GM21528 (cell line): Measurements from ENCODE around the gene TSSK3.

Experiments
- ATAC-seq: cut with Tn5 transposase; IDR thresholded peaks from one replicate; pipeline ENCODE4 v1.9.1; 2021; ENCODE audit warnings: mild to moderate bottlenecking, moderate library complexity; ENCODE audit not compliant: unreplicated experiment, low FRiP score

TSSK3 gene

GRCh38 chr1:32361308-32361673 is 1.0 kb upstream of the TSSK3 start:
- ATAC-seq = no peak

DNA sequence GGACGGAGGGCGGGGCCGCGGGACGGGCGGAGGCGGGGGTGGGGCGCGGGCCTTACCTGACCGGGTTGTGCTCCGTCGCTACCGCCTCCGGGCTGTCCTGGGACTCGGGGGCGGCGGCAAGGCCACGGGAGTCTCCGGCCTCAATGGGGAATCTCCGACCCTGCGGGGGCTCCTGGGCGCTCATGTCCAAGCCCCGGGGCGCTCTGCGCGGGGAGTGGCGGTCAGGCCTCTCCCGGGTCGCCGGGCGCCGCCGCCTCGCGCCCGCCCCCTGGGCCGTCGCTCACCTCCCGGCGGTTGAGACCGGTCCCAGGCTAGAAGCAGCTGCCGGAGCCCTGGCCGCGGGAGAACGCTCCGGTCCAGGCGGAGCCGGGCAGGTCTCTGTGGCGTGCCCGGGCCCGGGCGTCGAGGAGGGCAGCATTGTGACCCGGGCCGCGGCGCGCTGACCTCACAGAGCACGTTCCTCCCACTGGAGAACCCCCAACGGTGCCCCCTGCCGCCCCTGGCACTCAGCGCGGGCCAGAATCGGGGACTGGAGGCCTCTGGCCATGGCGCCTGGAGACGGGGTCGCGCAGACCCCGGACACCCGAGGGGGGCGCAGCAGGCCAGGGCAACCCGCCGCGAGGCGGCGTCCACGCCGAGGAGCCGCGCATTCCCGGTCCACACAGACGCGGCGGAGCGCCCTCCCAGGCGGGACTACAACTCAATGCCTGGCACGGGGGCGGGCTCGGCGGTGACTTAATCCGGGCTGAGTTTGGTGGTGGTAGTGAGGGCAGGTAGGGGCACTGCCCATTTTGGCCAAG is 465 bp upstream of the TSSK3 start:
- ATAC-seq = no peak

DNA sequence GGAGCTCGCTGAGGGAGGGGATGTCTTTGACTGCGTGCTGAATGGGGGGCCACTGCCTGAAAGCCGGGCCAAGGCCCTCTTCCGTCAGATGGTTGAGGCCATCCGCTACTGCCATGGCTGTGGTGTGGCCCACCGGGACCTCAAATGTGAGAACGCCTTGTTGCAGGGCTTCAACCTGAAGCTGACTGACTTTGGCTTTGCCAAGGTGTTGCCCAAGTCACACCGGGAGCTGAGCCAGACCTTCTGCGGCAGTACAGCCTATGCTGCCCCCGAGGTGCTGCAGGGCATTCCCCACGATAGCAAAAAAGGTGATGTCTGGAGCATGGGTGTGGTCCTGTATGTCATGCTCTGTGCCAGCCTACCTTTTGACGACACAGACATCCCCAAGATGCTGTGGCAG is 1.4 kb downstream of the TSSK3 start:
- no peak for ATAC-seq

DNA sequence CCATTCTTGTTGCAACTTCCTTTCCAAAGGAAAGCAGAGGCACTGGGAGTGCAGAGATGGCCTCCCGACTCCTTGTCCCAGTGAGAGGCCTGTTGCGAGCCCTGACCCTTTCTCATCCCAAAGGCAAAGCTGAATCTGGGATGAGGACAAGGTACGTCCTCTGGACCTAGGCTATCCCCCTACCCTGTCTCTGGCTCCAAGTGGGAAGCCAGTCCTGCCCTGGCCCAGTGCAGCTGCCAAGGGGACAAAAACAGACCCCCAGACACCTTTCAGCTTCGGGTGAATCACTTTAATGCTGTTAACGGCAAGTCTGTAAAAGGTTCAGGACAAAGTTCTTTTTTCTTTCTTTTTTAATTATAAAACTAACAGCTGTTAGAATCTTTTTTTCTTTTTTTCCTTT is 2.5 kb downstream of the TSSK3 start:
- no peak for ATAC-seq

GRCh38 chr1:32365445-32365844 is 3.1 kb downstream of the TSSK3 start:
- ATAC-seq = no peak

- no peak for ATAC-seq
These were observed 5.7 kb downstream of the TSSK3 start for GRCh38 chr1:32367912-32368635.

- no peak for ATAC-seq
These were observed 9.9 kb downstream of the TSSK3 start for GRCh38 chr1:32372149-32372756.

- ATAC-seq = no peak
These were observed 11.8 kb downstream of the TSSK3 start for GRCh38 chr1:32373996-32374592.

DNA sequence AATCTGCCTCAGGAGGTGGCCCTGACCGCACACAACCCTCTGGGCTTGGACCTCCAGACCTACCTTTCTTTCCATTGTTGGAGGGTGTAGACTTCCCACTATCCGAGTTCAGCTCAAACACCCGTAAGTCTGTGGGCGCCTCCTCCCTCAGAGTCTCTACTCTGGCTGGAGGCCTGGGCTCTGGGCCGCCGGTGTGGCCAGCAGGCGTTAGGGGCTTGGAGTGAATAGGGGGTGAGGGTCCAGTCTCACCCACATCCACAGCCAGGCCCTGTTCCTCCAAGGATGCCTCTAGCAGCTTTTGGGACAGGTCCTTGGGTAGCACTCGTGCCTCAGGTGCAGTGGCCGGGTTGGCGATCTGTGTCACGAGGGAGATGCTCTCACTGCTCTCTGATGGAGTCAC is 13.9 kb downstream of the TSSK3 start:
- no peak for ATAC-seq

DNA sequence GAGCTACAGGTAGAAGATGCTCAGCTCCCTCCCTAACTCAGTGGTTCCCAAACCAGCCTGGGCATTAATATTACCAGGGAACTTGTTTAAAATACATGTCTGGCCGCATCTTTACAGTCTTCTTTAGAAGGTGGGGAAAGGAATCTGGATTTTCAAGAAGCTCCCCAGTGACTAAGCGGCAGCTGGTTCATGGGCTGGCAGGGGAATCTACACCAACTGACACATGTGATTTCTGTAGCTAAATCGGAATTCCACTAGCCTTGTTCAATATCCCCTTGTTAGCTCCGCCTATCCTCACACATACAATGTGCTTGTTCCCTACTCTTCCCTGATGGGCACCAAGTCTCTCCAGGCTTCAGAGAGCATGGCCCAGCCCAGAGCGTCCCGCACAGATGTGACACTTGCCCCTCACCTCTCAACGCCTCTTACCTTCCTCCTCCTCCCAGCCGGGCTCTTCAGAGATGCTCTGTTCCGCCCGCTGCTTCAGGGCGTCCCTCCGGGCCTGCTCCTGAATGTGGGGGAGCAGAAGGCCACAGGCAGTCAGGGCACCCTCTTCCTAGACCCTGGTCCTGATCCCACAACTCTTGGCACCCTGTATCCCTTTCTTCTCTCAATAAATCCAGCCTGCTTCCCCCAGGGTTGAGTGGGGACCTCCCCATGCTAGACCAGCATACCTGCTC is 15.3 kb downstream of the TSSK3 start:
- ATAC-seq = no peak

GRCh38 chr1:32380057-32380456 is 17.7 kb downstream of the TSSK3 start:
- ATAC-seq = no peak

DNA sequence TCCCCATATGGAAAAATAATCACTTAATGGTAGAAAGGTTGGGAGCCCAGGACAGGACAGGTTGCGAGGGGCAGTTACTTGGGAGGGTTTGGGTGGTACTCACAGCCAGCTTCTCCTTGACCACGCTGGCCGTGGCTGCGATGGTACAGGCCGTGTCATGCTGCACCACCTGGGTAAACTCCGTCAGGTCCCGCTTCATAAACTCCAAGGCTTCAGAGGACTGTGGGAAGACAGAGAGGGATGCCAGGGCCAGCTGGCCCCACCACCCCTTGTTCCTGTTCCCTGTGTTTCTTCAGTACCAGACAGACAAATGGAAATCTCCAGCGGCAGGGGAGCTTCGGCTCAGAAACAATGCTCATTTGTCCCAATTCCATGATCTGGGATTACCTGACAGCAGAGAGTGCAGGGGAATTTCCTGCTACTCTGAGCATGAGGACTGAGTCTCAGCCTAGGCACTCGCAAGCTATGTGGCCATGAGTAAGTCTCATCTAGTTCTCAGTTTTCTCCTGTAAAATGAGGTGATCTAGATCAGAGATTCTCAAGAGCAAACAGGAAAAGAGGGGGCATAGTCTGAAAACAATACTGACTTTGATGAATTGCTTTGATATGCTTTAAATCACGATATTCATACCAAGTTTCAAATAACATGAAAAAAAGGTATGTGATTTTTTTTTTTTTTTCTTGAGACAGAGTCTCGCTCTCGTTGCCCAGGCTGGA is 24.5 kb downstream of the TSSK3 start:
- ATAC-seq = no peak

- ATAC-seq = no peak
These were observed 26.3 kb downstream of the TSSK3 start for GRCh38 chr1:32388641-32389040.

DNA sequence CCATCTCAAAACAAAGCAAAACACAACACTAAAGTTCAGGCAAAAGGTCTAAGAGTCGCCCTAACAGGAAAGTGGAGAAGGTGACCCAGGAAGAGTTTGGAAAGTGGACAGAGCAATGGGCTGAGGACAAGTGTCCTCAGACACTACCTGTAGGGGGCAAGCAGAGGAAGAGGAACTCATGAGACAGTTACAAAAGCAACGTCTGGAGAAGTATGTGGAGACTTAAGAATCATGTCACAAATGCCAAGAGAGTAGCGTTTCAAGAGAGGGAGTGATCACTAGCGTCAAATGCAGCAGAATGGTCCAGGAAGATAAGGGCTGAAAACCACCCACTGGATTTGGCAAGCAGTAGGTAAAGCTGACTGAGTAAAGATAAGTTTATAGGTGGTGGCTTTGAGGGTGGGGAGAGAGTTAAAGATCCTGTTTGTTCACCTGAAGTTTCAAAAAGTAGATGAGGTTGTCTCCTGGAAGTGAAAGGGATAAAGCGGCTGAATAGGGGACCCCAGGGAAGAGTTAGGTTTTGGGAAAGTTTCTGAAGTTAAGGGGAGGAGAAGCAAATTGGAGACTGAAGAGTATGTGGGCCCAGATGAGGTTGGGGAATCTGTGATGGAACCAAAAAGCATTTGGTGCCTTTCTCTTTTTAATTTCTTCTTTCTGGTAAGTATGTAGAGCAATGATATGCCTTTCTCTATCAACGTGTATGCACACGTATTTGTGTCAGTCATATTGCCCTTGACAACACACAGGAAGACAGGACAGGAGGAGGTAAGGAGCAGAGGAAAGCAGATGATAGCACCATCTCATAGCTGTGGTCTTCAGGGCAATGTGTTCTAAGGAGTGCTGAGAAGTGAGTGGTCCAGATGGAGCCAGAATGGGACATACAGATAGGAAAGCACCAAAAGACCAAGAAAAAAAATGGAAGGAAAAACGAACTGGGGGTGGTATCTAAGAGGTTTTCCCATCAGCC is 28.8 kb downstream of the TSSK3 start:
- no peak for ATAC-seq

- ATAC-seq = no peak
These were observed 30.0 kb downstream of the TSSK3 start for GRCh38 chr1:32392325-32392724.

DNA sequence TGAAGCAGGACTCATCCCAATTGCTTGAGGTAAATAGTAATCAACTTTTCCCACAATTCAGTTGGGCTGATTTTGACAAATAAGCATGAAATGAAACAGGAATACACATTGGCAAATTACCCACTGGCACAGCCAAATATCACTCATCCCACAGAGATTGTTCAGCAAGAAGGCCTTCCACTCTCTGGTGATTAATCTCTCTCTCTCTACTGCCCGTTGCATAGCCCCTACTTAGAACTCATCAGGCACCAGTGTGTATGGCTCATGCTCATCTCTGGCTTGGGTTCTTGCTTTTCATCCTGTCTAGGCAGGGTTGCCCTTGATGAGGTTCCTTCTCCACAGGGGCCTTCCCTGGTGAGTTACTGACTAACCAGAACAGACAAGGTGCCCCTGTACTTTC is 30.8 kb downstream of the TSSK3 start:
- ATAC-seq = no peak

DNA sequence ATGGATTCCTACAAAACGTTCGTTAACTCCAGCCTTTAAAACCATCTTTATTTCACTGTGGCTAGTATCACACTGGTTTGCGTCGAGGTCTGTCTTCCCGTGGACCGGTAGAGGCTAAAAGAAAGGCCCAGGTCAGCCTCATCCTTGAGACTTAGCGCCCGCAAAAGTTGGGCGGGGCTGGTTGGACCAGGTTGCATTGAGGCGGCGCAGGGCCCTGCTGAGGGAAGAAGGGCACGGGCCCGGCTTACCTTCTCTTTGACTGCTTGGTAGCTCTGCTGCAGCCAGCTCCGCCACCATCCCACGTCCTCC is 31.4 kb downstream of the TSSK3 start:
- ATAC-seq = peak; percentile 15

GRCh38 chr1:32394141-32394889 is 32.0 kb downstream of the TSSK3 start, which contains the start of gene BSDC1:
TSS of gene BSDC1 (minus strand) at chr1:32394441. CDS start at chr1:32394414, 27 bp downstream.
- peak; percentile 95 for ATAC-seq
